HG03097 (cell line): ENCODE measurements around the gene RASA3.
"Not testable (repeated sequence)": the region's sequence is repeated elsewhere in the genome, so short reads cannot be mapped to it uniquely, and the experiment has no call there.

Experiments
- ATAC-seq: cut with Tn5 transposase; IDR thresholded peaks from one replicate; pipeline ENCODE4 v1.9.1; 2021; ENCODE audit not compliant: unreplicated experiment, low FRiP score

Gene RASA3

DNA sequence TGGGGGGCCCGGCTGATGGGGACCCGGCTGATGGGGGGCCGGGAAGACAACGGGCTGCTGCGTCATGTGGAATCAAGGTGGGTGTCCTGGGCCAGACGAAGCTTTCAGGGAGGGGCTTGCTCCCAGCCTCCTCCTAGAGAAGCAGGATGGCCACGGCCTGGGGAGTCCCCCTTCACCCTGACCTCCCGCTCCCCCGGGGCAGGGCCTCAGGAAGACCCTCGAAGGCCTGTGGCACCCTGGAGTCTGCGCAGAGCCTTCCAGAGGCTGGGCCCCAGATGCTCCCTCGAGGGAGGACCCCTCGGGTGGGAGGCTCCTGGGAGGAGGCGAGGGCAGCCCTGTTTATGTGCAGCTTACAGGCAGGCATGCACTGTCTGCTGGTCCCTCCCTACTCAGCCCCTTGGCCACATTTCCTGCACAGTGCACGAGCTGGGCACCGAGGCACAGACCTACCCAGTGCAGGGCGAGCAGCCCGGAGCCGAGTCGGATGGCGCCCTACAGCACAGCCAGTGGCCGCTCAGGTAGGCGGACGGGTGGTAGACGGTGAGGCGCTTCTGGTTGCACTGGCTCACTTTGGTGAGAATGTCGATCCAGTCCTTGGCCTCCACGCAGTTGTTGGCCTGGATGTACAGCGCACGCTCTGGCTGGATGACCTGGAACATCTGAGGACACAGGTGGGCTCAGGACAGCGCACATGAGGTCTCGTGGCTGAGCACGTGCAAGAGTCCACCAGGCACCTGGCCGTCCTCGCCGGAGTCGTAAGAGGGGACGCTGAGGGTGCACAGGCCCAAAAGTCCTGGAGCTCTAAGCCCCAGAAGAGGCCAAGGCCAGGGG, 136.1 kb downstream of the RASA3 start:
- no peak for ATAC-seq

DNA sequence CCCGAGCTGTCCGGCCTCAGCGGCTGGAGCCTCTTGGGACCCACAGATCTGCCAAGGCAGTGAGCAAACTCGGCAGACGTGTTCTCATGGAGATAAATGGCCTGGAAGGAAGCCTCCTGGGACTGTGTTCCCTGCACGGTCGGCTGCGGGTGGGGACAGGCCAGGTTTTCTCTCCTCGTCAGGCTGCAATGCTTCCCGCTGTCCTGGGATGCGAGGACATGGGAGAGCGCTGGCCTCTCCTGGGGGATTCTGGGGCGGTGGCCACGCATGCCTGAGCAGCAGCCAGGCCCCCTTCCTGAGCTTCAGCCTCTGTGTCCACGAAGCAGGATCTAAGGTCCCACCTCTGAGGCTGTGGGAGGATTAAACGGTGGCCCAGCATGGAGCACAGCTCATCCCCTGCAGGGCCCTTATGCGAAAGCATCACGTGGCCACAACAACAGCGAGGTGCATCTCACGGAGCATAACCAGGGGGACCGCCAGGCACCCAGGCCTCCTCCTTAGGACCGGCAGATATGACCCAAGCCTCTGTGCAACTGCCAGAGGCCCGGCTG, 137.3 kb downstream of the RASA3 start:
- ATAC-seq: no peak

DNA sequence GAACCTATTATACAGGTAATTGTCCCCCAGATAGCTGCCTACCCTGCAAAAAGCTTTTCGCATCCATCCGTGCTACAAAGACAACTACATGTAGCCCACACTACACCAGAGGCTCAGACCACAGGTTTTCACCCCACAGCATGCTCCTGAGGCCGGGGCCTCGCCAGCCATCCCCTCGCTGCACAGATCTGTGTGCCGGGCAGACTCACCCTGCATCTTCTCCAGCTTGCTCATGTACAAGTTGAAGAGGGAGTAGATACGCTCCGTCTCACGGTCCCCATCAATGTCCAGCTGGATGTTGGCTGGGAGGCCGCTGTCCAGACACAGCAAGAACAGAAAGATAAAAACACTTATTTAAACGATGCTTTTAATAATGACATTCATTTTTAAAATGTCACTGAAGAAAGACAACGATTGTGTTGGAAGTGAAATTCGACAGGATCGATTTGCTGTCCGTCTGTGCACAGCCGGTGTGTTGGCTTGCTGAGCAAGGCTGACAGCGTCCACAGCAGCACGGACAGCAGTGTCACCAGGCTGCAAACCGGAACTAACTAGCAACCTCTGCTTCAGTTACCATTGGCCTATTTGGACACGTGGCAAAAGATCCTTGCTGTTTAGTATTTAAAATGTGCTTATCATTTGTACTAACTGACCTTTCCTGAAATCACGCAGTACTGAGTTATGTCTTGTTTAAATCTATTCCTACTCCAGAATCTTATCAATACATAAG, 140.0 kb downstream of the RASA3 start:
- no peak for ATAC-seq

DNA sequence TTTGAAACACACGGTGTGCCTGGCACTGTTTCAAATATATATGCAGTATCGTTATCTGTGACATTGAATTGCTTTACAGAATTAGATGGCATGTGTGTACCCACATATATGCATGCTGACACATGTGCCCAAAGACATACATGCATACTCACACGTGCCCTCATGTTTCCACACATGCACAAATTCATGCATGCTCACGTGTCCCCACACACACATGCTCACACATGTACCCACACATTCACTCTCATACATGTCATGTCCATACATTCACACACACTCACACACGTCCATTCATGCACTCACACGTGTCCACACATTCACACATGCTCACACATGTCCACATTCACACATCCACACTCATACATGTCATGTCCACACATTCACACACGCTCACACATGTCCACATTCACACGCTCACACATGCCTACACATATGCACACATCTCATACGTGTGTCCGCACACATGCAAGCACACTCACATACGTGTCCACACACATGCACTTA, 140.7 kb downstream of the RASA3 start:
- ATAC-seq: no peak

DNA sequence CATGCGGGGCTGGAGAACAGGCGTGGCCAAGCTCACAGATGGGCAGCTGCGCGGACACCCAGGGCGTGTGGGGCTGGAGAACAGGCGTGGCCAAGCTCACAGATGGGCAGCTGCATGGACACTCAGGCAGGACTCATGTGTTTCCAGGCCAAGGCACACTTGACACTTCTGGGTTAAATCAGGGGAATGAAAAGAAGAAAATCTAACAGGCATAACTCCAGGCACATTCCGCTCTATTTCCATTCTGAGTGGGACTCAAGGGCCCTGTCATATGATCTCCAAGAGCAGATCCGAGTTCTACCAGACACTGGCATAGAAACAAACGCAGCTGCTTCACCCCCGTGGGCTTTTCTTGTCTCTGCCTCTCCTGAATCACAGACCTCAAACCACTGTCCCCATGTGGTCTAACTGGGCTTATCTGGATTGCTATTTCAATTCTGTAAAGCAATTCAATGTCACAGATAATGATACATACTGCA, 141.2 kb downstream of the RASA3 start:
- ATAC-seq: no peak

DNA sequence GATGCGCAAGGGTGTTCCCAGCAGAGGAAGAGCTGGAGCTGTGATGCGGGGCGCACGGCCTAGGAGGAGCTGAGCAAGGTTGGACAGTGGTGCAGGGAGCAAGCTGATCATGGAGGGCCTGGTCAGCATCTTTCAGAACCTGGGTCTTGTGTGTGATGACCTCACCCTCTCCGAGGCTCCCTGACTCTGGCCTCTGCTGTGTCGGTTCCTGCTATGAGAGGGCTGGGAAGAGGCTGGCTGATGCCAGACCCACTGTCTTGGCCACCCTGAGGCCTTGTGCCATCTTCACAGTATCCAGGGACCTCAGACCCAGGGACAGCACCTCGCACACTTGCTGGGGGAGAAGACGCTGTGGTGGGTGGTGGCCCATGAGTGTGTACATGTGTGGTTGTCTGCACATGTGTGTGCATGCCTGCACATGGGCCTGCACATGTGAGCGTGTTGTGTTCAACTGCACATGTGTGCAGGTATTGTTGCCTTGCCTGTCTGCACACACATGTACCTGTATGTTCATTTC, 142.0 kb downstream of the RASA3 start:
- ATAC-seq: no peak

DNA sequence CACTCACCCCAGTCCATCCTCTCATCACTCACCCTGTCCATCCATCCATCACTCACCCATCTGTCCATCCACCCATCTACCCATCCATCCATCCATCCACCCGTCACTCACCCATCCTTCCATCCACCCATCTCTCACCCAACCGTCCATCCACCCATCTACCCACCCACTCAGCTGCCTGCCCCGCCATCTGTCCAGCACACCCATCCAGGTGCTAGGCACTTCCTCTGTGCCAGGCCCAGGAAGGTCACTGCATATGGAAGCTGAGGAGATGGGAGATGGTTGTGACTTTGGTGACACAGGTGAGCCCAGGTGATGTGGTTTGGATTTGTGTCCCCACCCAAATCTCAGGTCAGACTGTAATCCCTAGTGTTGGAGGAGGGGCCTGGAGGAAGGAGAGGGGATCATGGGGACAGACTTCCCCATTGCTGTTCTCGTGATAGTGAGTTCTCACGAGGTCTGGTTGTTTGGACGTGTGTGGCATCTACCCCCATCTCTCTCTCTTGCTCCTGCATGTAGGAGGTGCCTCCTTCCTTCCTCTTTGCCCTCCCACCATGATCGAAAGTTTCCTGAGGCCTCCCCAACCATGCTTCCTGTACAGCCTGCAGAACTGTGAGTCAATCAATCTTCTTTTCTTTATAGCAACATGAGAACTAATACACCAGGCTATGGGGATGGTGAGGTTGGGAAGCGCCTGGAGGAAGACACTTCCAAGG, 142.7 kb downstream of the RASA3 start:
- ATAC-seq: no peak

DNA sequence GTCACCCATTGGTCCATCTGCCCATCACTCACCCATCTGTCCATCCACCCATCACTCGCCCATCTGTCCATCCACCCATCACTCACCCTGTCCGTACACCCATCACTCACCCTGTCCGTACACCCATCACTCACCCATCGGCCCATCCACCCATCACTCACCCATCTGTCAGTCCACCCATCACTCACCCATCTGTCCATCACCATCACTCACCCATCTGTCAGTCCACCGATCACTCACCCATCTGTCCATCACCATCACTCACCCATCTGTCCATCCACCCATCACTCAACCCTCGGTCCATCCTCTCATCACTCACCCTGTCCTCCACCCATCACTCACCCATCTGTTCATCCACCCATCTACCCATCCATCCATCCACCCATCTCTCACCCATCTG, 143.6 kb downstream of the RASA3 start:
- ATAC-seq: not testable (repeated sequence)

DNA sequence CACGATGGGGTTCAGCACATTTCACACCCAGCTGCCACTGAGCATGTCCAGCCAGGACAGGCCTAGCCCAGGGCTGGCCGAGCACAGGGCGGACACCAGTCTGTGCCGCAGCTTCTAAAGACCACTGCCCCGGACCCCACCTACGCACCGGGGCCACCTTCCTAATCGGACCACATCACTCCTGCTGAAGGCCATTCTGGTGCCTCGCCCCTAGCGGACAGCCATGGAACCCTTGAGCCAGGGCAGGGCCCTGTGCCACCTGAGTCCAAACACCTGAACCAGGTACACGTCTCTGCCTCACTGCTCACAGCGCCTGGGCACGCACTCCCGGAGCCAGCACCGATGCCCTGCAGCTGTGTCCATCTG, 150.1 kb downstream of the RASA3 start:
- ATAC-seq: no peak

DNA sequence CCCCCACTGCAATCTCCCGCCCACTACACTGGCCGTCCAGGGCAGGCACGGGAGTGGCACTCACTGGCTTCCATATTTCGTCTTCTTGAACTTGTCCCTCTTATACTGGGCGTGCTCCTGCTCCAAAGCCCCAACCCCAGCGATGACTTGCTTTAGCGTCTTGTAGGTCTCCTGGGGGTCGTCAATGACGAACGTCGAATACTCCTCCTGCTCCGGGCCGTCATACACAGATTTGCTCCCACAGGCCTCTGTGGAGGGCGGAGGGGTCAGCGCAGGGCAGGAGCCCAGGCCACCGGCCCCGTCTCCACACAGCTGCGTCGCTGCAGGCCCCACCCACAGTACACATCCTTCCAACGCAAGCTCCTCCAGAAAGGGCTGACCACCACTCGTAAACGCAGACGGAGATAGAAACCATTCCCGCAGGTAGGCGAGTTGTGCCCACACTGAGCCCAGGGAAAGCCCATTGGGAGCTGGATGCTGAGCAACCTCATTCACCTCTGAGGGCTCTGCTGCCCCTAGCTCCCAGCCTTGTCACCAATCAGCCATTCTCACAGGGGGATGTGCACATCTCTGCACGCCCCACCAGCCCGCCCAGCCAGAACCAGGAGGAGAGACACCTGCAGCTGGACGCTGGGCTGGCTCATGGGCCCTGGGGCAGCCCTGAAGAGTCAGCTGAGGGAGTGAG, 150.7 kb downstream of the RASA3 start:
- no peak for ATAC-seq

DNA sequence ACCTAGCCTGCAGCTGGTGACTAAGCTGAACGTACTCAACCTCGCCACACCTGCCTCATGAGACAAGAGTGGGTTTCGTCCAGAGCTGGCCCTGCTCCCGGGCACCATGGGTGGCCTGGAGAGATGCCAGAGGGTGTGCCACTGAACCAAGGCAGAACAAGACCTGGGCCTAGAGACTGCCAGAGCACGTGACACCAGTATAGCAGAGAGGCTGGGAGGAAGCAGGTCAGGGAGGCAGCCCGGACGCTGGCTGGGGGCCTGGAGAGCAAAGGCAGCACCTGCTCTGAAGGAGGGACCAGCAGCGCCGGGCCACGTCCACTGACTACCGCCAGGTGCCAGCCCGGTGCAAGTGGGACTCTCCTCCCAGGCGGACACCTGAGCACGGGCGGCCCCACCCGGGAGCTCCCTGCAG, 151.2 kb downstream of the RASA3 start:
- ATAC-seq: no peak

DNA sequence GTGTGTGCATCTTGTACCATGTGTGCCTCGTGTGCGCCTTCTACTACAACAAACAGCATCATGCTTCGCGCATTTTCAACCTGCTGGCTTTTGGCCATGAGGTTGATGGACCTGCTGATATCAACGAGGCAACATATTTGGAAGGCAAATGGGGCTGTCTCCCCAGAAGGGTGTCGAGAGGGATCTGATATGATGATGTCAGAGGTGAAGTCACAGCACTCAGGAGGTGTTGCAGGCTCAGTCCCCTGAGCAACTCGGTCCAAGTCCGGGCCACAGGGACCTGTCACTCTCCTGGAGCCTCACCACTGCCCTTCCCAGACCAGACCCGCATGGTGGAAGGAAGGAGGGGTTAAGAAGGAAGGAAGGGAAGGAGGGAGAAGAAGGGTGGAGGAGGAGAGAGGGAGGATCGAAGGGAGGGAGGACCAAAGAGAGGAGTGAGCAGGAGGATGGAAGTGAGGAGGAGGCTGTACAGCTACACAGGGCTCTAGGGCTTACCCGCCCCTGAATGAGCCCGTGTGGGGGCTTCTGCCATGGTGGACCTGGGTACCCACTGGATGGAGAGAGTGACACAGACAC, 151.8 kb downstream of the RASA3 start:
- ATAC-seq: no peak

DNA sequence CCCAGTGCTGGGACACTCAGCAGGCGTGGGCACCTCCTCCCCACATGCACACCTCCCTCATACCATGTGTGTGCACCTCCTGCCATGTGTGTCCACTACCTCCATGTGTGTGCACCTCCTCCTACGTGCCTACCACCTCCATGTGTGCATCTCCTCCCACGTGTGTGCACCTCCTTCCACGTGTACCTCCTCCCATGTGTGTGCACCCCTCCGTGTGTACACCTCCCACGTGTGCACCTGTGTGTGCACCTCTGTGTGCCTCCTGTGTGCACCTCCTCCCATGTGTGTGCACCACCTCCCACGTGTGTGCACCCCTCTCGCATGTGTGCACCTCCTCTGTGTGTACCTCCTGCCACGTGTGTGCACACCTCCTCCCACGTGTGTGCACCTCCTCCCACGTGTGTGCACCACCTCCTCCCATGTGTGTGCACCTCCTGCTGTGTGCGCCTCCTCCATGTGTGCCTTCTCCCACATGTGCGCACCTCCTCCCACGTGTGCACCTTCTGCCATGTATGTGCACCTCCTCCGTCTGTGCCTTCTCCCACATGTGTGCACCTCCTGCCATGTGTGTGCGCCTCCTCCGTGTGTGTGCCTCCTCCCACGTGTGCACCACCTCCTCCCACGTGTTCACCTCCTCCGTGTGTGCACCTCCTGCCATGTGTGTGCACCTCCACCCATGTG, 152.5 kb downstream of the RASA3 start:
- ATAC-seq: no peak

DNA sequence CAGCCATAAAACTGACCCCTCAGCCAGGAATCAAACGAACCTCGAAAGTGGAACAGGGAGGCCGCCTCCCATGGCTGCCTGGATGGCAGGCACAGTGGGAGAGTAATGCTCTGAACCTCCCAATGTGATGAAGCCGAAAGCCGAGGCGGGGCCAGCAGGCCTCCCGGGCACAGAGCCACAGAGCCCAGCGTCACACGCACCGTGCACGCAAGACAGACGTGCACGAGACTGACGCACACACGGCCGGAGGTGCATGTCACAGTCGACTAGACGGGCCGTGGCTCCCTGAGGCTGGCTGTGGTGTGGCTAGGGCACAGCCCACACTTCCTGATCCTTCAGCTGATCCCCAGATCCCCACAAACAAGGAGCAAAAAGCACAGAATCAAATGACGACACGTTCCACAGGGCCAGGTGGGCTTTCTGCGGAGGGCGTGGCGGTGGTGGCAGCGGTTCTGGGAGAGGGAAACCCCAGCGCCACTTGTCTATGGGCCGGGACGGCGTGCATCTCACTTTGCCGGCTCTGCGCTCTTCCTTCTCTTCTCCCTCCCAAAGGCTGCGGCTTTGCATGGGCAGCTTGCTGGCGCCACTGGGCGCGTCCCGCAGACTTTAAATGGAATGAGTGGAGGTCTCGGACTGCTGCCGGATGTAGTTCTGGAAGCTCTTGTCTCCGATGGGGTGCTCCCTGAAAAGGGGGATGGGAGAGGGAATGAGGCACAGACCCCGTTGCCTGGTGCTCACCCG, 153.5 kb downstream of the RASA3 start:
- ATAC-seq: no peak

DNA sequence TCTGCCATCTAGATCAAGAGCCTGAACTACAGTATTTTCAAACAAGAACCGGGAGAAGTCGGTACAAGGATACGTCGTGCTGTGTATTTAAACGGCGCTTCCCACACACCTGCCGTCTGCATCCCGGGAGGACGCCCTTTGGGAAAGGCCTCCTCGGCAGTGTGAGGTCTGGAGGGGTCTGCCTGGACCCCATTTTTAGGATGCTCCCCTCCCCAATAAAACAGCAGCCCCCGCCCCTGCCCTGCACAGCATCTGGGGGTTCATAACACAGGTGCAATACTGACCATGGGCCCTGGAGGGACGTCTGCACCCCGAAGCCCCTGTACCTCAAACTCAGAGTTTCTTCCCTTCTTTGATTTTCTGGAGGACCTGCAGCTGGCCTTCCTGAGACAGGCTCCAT, 154.4 kb downstream of the RASA3 start:
- ATAC-seq: no peak

DNA sequence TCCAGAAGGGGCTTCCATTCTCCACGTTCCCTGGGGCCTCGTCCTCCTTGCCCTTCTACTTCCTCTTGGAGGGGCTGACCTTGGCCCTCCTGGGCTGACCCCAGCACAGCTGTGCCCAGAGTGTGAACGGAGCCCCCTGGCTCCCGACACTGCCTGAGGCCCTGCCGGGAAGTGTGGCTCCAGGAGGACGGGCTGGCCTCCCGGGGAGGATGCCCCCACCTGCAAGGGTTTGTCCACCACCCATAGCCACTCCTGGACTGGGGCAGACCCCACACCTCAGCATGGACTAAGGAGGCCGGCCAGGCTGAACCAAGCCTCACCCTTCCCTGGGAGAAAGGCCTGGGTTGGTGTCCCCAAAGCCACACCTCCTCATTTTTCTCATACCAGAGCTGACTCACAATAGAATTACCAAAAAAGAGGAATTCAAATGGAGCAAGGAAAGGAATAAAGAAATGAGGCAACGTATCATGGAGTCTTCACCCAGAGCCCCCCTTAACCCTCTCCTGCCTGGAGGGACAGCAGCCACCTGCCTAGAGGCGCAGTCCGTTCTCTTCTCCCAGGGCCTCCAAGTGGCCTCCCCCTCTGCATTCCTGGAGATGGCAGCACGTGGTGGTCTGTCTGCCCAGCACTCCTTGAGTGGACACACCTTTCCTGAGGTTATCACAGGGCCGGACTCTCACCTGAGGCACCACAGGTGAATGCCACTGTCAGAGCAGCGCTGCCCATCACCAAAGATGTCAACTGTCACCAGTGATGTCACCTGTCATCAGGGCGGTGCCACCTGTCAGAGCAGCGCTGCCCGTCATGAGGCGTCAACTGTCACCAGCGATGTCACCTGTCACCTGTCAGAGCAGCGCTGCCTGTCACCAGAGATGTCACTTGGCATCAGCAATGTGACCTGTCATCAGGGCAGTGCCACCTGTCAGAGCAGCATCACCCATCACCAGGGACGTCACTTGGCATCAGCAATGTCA, 155.4 kb downstream of the RASA3 start:
- ATAC-seq: no peak

DNA sequence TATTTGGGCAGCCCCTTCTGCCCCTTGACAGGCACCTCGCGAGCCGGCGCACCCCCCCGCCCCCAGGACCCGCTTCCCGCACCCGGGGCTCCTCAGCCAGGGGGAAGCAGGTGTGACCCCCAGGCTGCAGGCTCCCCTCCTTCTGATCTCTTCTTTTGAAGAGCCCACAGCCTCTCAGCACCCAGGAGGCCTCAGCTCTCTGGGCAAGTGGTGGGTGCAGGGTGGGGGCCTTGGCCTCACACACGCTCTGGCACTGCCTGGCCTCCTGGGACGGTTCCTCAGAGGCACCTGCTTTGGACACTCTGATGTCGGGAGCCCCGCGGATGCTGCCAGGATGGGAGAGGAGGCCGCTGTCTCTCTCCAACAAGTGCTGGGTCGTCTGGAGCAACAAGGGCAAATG, 157.0 kb downstream of the RASA3 start:
- ATAC-seq: no peak
